ENCODE measurements around the gene MARCKSL1. TPM values are rescaled to one million over a fixed set of nuclear protein-coding genes. Genes with fewer than 3 reads are reported as not detected.
"Not testable (repeated sequence)": the region's sequence is repeated elsewhere in the genome, so short reads cannot be mapped to it uniquely, and the experiment has no call there.

Gene MARCKSL1
- total RNA-seq, 1 experiment from 2014 or later = 132 TPM

GRCh38 chr1:32303358-32303757 is 32.7 kb downstream of the MARCKSL1 start:
- in situ Hi-C loops (cut with HindIII; ENCODE audit: low sequenced_read_pairs) = no loop called here

GRCh38 chr1:32299327-32299726 is 36.7 kb downstream of the MARCKSL1 start:
- DNase-seq (ENCODE audit: low spot score) = no peak
- in situ Hi-C loops (cut with HindIII; ENCODE audit: low sequenced_read_pairs) = no loop called here

More at GRCh38 chr1:32303358-32303757, 32.7 kb downstream of the MARCKSL1 start:
- no peak for DNase-seq (ENCODE audit: low spot score)

- in situ Hi-C loops (cut with HindIII; ENCODE audit: low sequenced_read_pairs); DNase-seq (ENCODE audit: low spot score): not testable (repeated sequence)
Observed at GRCh38 chr1:32298211-32298610, 37.8 kb downstream of the MARCKSL1 start.

- in situ Hi-C loops (cut with HindIII; ENCODE audit: low sequenced_read_pairs) = no loop called here
- DNase-seq (ENCODE audit: low spot score) = peak; percentile 54
Observed at GRCh38 chr1:32291708-32292538, 44.1 kb downstream of the MARCKSL1 start, which contains the start of gene HDAC1. TSS of gene HDAC1 (plus strand) at chr1:32292083. CDS start at chr1:32292170, 87 bp downstream.

GRCh38 chr1:32291145-32291707 is 44.8 kb downstream of the MARCKSL1 start:
- DNase-seq (ENCODE audit: low spot score) = no peak
- in situ Hi-C loops (cut with HindIII; ENCODE audit: low sequenced_read_pairs) = no loop called here

- in situ Hi-C loops (cut with HindIII; ENCODE audit: low sequenced_read_pairs) = no loop called here
- no peak for DNase-seq (ENCODE audit: low spot score)
Observed at GRCh38 chr1:32289256-32289655, 46.8 kb downstream of the MARCKSL1 start.

- no peak for DNase-seq (ENCODE audit: low spot score)
- in situ Hi-C loops (cut with HindIII; ENCODE audit: low sequenced_read_pairs) = no loop called here
Observed at GRCh38 chr1:32286763-32287162, 49.3 kb downstream of the MARCKSL1 start.

- in situ Hi-C loops (cut with HindIII; ENCODE audit: low sequenced_read_pairs) = no loop called here
- no peak for DNase-seq (ENCODE audit: low spot score)
Observed at GRCh38 chr1:32285658-32286057, 50.4 kb downstream of the MARCKSL1 start.

GRCh38 chr1:32284777-32285176 is 51.3 kb downstream of the MARCKSL1 start:
- in situ Hi-C loops (cut with HindIII; ENCODE audit: low sequenced_read_pairs); DNase-seq (ENCODE audit: low spot score): not testable (repeated sequence)

Other genes with a start within 250 kb of the MARCKSL1 start
- gene KPNA6, start 228.2 kb downstream of the MARCKSL1 start, total RNA-seq (2014; rRNA removed; shearing (Covaris generic)) = 30.8 and 36.0 TPM in 2 replicates
- gene TXLNA, start 156.6 kb downstream of the MARCKSL1 start, total RNA-seq (2014; rRNA removed; shearing (Covaris generic)) = 52.9 and 72.8 TPM in 2 replicates
- 24.4 and 30.9 TPM in 2 replicates for gene CCDC28B, start 135.6 kb downstream of the MARCKSL1 start, total RNA-seq (2014; rRNA removed; shearing (Covaris generic))
- 3.3 and 4.0 TPM in 2 replicates for gene IQCC, start 130.6 kb downstream of the MARCKSL1 start, total RNA-seq (2014; rRNA removed; shearing (Covaris generic))
- gene DCDC2B, start 127.1 kb downstream of the MARCKSL1 start, total RNA-seq (2014; rRNA removed; shearing (Covaris generic)) = not detected in 2 replicates
- gene TMEM234, start 113.9 kb downstream of the MARCKSL1 start, total RNA-seq (2014; rRNA removed; shearing (Covaris generic)) = 11.8 and 17.0 TPM in 2 replicates
- gene EIF3I, start 113.8 kb downstream of the MARCKSL1 start, total RNA-seq (2014; rRNA removed; shearing (Covaris generic)) = 451 and 486 TPM in 2 replicates
- not detected in 2 replicates for gene FAM167B, start 89.0 kb downstream of the MARCKSL1 start, total RNA-seq (2014; rRNA removed; shearing (Covaris generic))
- gene LCK, start 85.0 kb downstream of the MARCKSL1 start, total RNA-seq (2014; rRNA removed; shearing (Covaris generic)) = not detected in 2 replicates
- gene HDAC1, start 44.1 kb downstream of the MARCKSL1 start, total RNA-seq (2014; rRNA removed; shearing (Covaris generic)) = 191 and 286 TPM in 2 replicates
- 0.20 and 0.31 TPM in 2 replicates for gene FAM229A, start 26.3 kb upstream of the MARCKSL1 start, total RNA-seq (2014; rRNA removed; shearing (Covaris generic))
- gene TSSK3, start 26.3 kb upstream of the MARCKSL1 start, total RNA-seq (2014; rRNA removed; shearing (Covaris generic)) = 0.20 TPM in 1 of 2 replicates, not detected in the other
- gene BSDC1, start 58.2 kb upstream of the MARCKSL1 start, total RNA-seq (2014; rRNA removed; shearing (Covaris generic)) = 40.7 and 47.3 TPM in 2 replicates
- gene ZBTB8B, start 128.8 kb upstream of the MARCKSL1 start, total RNA-seq (2014; rRNA removed; shearing (Covaris generic)) = 0.25 and 0.58 TPM in 2 replicates
- 7.7 and 12.0 TPM in 2 replicates for gene ZBTB8A, start 203.2 kb upstream of the MARCKSL1 start, total RNA-seq (2014; rRNA removed; shearing (Covaris generic))

Measured in G401 (cell line).